ENCODE measurements around the gene CENPA. TPM values are rescaled to one million over a fixed set of nuclear protein-coding genes. Genes with fewer than 3 reads are reported as not detected.
A peak's percentile ranks its signal among the peaks of the same experiment; 100 is the strongest.
"Not testable (repeated sequence)": the region's sequence is repeated elsewhere in the genome, so short reads cannot be mapped to it uniquely, and the experiment has no call there.

The CENPA gene
- total RNA-seq, 1 donor from 2014 or later, result 4.1 TPM

GRCh38 chr2:26760991-26761390, 24.9 kb upstream of the CENPA start:
- not testable (repeated sequence) for DNase-seq (ENCODE audit: low spot score)

DNA sequence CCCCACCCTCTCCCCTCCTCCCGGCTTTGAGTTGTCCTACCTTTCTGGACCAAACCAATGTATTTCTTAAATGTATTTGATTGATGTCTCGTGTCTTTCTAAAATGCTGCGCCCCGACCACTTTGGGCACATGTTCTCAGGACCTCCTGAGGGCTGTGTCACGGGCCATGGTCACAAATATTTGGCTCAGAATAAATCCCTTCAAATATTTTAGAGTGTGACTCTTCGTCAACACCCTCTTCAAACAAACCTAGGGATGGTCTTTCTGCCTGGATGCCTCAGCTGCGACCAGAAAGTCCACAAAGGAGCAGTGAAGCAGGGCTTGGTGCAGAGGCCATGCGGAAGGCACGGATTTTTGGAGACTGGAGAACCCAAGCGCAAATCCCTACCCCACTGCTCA, 22.8 kb upstream of the CENPA start:
- no peak for DNase-seq (ENCODE audit: low spot score)

GRCh38 chr2:26764078-26764887, 21.6 kb upstream of the CENPA start, which contains the start of gene SLC35F6:
Gene SLC35F6 (plus strand): TSS chr2:26764284. CDS start chr2:26764350, 66 bp downstream.
- DNase-seq (ENCODE audit: low spot score), result peak; percentile 86

- DNase-seq (ENCODE audit: low spot score), result no peak
These were observed 20.9 kb upstream of the CENPA start for GRCh38 chr2:26764906-26765305.

DNA sequence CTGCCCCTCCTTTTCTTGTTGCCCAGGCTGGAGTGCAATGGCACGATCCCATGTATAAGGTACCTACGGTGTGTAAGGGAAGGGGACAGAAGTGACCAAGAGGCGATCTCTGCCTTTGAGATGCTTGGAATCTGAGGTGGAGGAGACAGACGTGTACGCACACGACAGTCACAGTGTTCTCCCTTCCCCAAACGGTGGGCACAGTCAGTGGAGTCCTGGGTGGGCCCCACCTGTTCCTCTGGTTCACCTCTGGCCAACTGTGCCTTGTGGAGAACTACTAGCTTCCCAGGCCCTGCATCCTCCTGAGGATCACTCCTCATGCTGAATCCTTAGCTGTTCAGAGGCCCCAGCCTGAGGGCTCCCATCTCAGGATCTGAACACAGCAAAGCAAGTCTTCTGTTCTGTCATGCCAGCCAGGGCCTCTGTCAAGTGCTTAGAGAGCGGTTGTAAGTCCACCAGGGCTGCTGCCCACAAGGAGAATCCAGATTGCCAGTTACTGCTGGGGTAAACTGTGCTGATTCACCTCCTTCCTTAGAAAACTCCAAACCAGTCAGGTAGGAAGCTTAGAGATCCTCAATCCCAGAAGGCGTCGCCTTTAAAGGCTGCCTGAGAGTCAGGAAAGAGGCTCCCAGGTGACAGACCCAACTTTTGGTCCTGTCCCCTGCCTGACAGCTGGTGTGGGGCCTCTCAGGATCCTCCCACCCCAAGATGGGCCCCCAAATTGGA, 20.2 kb upstream of the CENPA start:
- DNase-seq (ENCODE audit: low spot score), result no peak

GRCh38 chr2:26767129-26767528, 18.7 kb upstream of the CENPA start:
- DNase-seq (ENCODE audit: low spot score), result no peak

DNA sequence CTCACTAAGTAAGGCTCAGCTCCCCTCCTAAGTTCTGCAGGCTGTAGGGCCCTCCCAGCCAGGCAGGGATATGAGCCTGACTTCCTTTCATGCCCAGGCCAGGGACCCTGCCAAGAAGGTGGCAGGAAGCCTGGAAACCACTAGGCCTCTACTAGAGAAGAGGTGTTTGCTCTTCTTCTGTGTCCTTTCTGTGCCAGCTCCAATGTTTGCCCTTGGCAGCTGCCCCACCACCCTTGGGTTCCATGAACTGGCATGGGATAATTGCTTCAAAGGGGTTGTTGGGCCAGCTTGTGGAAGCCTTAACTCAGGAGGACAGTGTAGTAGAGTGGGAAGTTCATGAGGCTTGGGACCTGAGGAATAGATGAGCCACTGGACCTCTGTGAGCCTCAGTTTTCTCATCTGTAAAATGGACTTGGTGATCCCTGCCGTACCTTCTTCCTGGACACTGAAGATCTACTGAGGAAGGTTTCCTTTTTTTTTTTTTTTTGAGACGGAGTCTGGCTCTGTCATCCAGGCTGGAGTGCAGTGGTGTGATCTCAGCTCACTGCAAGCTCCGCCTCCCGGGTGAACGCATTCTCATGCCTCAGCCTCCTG, 17.9 kb upstream of the CENPA start:
- no peak for DNase-seq (ENCODE audit: low spot score)

DNA sequence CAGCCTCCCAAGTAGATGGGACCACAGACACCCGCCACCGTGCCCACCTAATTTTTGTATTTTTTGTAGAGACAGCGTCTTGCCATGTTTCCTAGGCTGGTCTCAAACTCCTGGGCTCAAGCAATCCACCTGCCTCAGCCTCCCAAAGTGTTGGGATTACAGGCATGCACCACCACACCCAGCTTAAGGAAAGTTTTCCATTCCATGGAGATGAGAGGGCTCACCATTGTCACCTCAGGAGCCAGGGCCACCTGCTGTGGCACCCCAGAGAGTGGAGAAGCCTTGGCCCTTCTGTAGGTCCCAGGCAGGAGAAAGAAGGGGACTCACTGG, 17.1 kb upstream of the CENPA start:
- no peak for DNase-seq (ENCODE audit: low spot score)

GRCh38 chr2:26769089-26769761, 16.6 kb upstream of the CENPA start:
- peak; percentile 57 for DNase-seq (ENCODE audit: low spot score)

GRCh38 chr2:26770986-26771586, 14.8 kb upstream of the CENPA start:
- peak; percentile 45 for DNase-seq (ENCODE audit: low spot score)

- no peak for DNase-seq (ENCODE audit: low spot score)
These were observed 13.5 kb upstream of the CENPA start for GRCh38 chr2:26772064-26773001.

DNA sequence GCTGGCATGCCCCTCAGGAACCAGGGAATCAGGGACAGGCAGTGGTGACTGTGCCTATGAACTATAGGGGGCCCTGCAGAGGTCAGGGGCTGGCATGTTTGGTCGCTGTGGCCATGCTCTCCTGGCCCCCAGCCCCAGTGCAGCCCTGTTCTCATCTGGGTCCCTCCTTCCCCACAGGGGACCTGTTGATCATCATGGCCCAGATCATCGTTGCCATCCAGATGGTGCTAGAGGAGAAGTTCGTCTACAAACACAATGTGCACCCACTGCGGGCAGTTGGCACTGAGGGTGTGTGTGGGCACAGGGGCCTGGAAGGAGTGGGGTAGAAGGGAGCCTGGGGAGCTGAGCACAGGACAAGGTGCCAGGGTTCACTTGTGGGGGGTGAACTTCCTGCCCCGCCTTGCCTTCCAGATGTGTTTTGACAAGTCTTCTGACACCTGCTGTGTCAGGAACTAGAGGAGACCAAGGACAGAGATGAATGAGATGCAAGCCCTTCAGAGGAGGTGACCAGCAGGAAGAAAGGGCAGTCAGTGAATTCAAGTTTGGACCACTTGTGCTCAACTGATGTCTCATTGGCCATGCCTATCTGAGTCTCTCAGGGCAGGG, 9.6 kb upstream of the CENPA start:
- no peak for DNase-seq (ENCODE audit: low spot score)

GRCh38 chr2:26778098-26778497, 7.8 kb upstream of the CENPA start:
- DNase-seq (ENCODE audit: low spot score), result no peak

GRCh38 chr2:26778507-26778906, 7.3 kb upstream of the CENPA start:
- DNase-seq (ENCODE audit: low spot score), result no peak

DNA sequence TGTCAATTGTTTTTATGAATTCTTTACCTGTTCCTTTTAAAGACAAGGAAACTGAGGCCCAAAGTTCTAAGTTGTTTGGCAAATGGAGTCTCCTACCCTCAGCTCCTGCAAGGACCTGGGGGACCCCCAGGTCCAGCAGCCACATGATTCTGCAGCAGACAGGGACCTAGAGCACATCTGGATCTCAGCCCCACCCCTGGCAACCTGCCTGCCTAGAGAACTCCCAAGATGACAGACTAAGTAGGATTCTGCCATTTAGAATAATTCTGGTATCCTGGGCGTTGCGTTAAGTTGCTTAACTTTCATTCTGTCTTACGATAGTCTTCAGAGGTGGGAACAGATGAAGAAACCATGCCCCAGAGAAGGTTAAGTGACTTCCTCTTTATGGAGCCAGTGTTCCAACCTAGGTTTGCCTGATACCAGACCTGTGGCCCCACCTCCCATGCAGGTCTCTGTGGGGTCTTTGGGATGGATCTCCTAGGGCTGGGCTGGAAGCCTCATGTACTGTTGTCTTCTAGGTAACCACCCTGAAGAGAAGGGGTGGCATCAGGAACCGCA, 5.6 kb upstream of the CENPA start:
- no peak for DNase-seq (ENCODE audit: low spot score)

- no peak for DNase-seq (ENCODE audit: low spot score)
These were observed 2.8 kb upstream of the CENPA start for GRCh38 chr2:26782876-26783704.

GRCh38 chr2:26784570-26785234, 1.2 kb upstream of the CENPA start:
- no peak for DNase-seq (ENCODE audit: low spot score)
